ENCODE measurements around the gene APOBEC2.

APOBEC2 gene

GRCh38 chr6:41036601-41037000, 16.4 kb upstream of the APOBEC2 start:
- DNase-seq (ENCODE audit: low read depth) = no peak
- no peak for TF ChIP-seq CTCF (IDR thresholded peaks at IDR 0.05; ENCODE audit: control insufficient read depth, extremely low read depth, insufficient read depth)
- H3K4me3 ChIP-seq (ENCODE audit: low read depth, low read length) = no peak overlapping the region

GRCh38 chr6:41037107-41037900, 15.7 kb upstream of the APOBEC2 start:
- no peak overlapping the region for H3K4me3 ChIP-seq (ENCODE audit: low read depth, low read length)
- DNase-seq (ENCODE audit: low read depth) = no peak
- no peak for TF ChIP-seq CTCF (IDR thresholded peaks at IDR 0.05; ENCODE audit: control insufficient read depth, extremely low read depth, insufficient read depth)

- no peak overlapping the region for H3K4me3 ChIP-seq (ENCODE audit: low read depth, low read length)
- no peak for DNase-seq (ENCODE audit: low read depth)
- TF ChIP-seq CTCF (IDR thresholded peaks at IDR 0.05; ENCODE audit: control insufficient read depth, extremely low read depth, insufficient read depth) = no peak
Measured at GRCh38 chr6:41038205-41038604, 14.8 kb upstream of the APOBEC2 start.

GRCh38 chr6:41039060-41039998, 13.7 kb upstream of the APOBEC2 start, which contains the start of gene UNC5CL:
UNC5CL (minus strand) TSS chr6:41039221; CDS start chr6:41035074, 4,147 bp downstream.
- no peak for DNase-seq (ENCODE audit: low read depth)
- peak; percentile 91 for TF ChIP-seq CTCF (IDR thresholded peaks at IDR 0.05; ENCODE audit: control insufficient read depth, extremely low read depth, insufficient read depth)
- no peak within 1 kb of the TSS for H3K4me3 ChIP-seq (ENCODE audit: low read depth, low read length)

GRCh38 chr6:41040101-41040939, 12.7 kb upstream of the APOBEC2 start:
- H3K4me3 ChIP-seq (ENCODE audit: low read depth, low read length) = no peak overlapping the region
- no peak for TF ChIP-seq CTCF (IDR thresholded peaks at IDR 0.05; ENCODE audit: control insufficient read depth, extremely low read depth, insufficient read depth)
- no peak for DNase-seq (ENCODE audit: low read depth)

- H3K4me3 ChIP-seq (ENCODE audit: low read depth, low read length) = no peak overlapping the region
- TF ChIP-seq CTCF (IDR thresholded peaks at IDR 0.05; ENCODE audit: control insufficient read depth, extremely low read depth, insufficient read depth) = no peak
- DNase-seq (ENCODE audit: low read depth) = no peak
Measured at GRCh38 chr6:41040940-41041536, 12.0 kb upstream of the APOBEC2 start.

All from LNCaP clone FGC (cell line).